Adrenal gland (tissue), 12 donors: ENCODE data around the gene NDUFS5. TPM values are rescaled to one million over a fixed set of nuclear protein-coding genes. Genes with fewer than 3 reads are reported as not detected.

Experiments
- DNase-seq, 7 donors: peaks; one replicate each; pipeline ENCODE4 v3.0.0-alpha.2; 2019 to 2020
- H3K27ac ChIP-seq, 5 donors: fragments of 200-600 bp; sonication (generic) in 4 of 5; 1 replicate in 3 of 5; 2 replicates in 2 of 5; pipeline versions ENCODE4 v1.5.1 to v1.8.0; 2016 to 2020; ENCODE audit warnings: mild to moderate bottlenecking in 1 of 5
- H3K27me3 ChIP-seq: fragments of 200-600 bp; 2 replicates; pipeline ENCODE4 v1.8.0; 2021
- H3K36me3 ChIP-seq, 2 donors: fragments of 200-600 bp; replicated peaks in 1 of 2; 1 replicate in 1 of 2; 2 replicates in 1 of 2; pipeline versions ENCODE4 v1.5.1 to v1.8.0; 2018 to 2022
- H3K4me1 ChIP-seq, 2 donors: fragments of 200-600 bp; replicated peaks in 1 of 2; 1 replicate in 1 of 2; 2 replicates in 1 of 2; pipeline versions ENCODE4 v1.5.1 to v1.8.0; 2018 to 2021
- H3K4me3 ChIP-seq, 4 donors: fragments of 200-600 bp; sonication (generic) in 3 of 4; one replicate each; pipeline ENCODE4 v1.5.1; 2016 to 2018
- H3K9me3 ChIP-seq, 3 donors: fragments of 200-600 bp; sonication (generic) in 1 of 3; replicated peaks in 1 of 3; 1 replicate in 2 of 3; 2 replicates in 1 of 3; pipeline versions ENCODE4 v1.5.1 to v1.8.0; 2016 to 2021
- POLR2A ChIP-seq, 2 donors: fragments of 450-650 bp; IDR thresholded peaks; one replicate each; pipeline ENCODE4 v1.6.1; 2017; ENCODE audit warnings: antibody characterized with exemption in 2 of 2, mild to moderate bottlenecking in 2 of 2, moderate library complexity in 1 of 2
- WGBS, 4 donors: extraction: QIAGEN DNeasy Blood & Tissue Kit in 2 of 4; methylation state at CpG; one replicate each; pipeline versions ENCODE4 v1.1.5 to v1.1.7; 2013 to 2017; 5-methylcytosine and 5-hydroxymethylcytosine counted together
- intact Hi-C, 2 donors: fragments of 100-400 bp; cut with DNase I; formaldehyde crosslinking; loops; one replicate each; pipeline versions ENCODE4 v1.14.1 to v1.15.0; 2022 to 2023
- polyA plus RNA-seq, 3 donors: library from polyadenylated mRNA; stranded (reverse); fragments of 200-250 nt in 2 of 3; fragments of 350-450 nt in 1 of 3; fragmentation: Illumina TruSeq in 1 of 3; extraction: RNeasy Lipid Tissue Mini Kit (QIAGEN cat#74804) in 1 of 3; gene quantifications; one replicate each; pipeline ENCODE4 v1.2.3, GENCODE V29; 2013 to 2014
- total RNA-seq, 9 donors: library from RNA; depleted of rRNA in 4 of 9; stranded (reverse); fragments of >200 nt in 4 of 9; fragments of 120-200 nt in 1 of 9; fragmentation: NEBNext Ultra II Directional in 1 of 9; extraction: Animal tissue kit (Norgen Biotek cat#: 25700) in 1 of 9; gene quantifications; one replicate each; pipeline versions ENCODE4 v1.1.0 to v1.2.4, GENCODE V29; 2013 to 2023
- TF ChIP-seq, protein P1 (sequence below), 6 experiments: fragments of 450-650 bp in 4 of 6; fragments of 200-600 bp in 2 of 6; sonication (generic) in 1 of 6; IDR thresholded peaks; 1 replicate in 5 of 6; 2 replicates in 1 of 6; pipeline versions ENCODE4 v1.5.1 to v1.8.0; 2016 to 2021; ENCODE audit warnings: antibody characterized with exemption in 6 of 6, mild to moderate bottlenecking in 2 of 6, moderate library complexity in 1 of 6
- donor health status: healthy with polysubstance abuse.
- donor health status: Bipolar disorder and iron deficiency.
- donor health status: DM: yes; HTN: yes; CAD: no.
- donor health status: DM: no; HTN: no; CAD: no.
- donor health status: DM: no; HTN: no; CAD: no.
- donor health status: DM: yes; HTN: yes; CAD: no.

The NDUFS5 gene
- total and polyA plus RNA-seq, 12 donors = 201 to 1,638 (median 408) TPM

DNA sequence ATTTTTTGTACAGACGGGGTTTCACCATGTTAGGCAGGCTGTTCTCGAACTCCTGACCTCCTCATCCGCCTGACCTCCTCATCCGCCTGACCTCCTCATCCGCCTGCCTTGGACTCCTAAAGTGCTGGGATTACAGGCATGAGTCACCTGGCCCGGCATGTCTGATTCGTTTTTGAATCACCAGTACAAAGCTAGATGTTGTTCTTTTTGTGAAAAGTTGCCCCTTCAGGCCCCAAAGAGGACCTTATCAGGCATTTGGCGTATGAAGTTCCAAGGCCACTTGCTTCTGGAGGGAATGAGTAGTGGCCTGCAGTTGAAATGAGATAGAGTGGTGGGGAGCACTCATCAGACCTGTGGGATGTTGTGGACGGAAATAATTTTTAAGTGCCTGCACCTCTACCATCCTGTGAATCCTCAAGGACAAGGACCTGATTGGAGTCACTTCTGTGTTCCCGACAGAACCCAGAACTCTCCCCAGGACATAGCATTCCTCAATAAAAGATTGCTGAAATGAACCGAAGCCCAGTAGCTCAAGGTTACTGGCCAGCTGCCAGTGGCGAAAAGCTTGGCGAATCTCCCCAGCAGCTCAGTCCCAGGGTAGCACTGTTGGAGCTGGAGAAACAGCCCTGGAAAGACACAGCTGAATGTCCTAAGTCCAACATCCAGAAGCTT, 50.1 kb downstream of the NDUFS5 start:
- intact Hi-C loops = no loop called here
- no peaks in the 10 kb centered on the region for H3K36me3 ChIP-seq
- peak overlapping the region; percentile 37 to 94 (median 85) for H3K27ac ChIP-seq
- DNase-seq = peak; percentile 86 to 95 (median 92)
- H3K27me3 ChIP-seq = no peaks in the 10 kb centered on the region
- H3K4me3 ChIP-seq = no peak overlapping the region
- H3K4me1 ChIP-seq = peaks cover 16% of the 10 kb centered on the region in 2 donors
- 29 to 47% (median 40%) methylated on average over 13 of the region's 13 CpGs for WGBS, 4 donors
- TF ChIP-seq, protein P1, sequence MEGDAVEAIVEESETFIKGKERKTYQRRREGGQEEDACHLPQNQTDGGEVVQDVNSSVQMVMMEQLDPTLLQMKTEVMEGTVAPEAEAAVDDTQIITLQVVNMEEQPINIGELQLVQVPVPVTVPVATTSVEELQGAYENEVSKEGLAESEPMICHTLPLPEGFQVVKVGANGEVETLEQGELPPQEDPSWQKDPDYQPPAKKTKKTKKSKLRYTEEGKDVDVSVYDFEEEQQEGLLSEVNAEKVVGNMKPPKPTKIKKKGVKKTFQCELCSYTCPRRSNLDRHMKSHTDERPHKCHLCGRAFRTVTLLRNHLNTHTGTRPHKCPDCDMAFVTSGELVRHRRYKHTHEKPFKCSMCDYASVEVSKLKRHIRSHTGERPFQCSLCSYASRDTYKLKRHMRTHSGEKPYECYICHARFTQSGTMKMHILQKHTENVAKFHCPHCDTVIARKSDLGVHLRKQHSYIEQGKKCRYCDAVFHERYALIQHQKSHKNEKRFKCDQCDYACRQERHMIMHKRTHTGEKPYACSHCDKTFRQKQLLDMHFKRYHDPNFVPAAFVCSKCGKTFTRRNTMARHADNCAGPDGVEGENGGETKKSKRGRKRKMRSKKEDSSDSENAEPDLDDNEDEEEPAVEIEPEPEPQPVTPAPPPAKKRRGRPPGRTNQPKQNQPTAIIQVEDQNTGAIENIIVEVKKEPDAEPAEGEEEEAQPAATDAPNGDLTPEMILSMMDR (IDR thresholded peaks at IDR 0.05) = no peak
- no peak for TF ChIP-seq POLR2A (IDR thresholded peaks at IDR 0.05)
- H3K9me3 ChIP-seq = no peaks in the 10 kb centered on the region

DNA sequence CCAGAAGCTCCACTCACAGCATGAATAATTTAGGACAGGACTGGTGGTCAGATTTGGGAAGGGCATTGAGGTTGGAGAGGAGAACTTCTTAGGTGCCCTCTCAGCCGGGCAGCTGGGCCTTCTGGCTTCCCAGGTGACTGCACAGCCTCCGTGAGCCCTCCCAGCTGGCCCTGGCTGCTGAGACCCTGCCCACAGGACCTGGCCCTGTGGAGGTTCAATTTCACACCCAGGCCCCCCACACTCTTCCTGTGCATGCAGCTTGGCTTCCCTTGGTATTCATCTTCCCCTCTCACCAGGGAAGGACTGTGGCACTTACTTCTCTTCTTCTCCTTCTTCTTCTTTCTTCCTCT, 50.6 kb downstream of the NDUFS5 start:
- Histone ChIP-seq H3K36me3 (no peaks in the 10 kb centered on the region), H3K9me3 (no peaks in the 10 kb centered on the region), H3K27me3 (no peaks in the 10 kb centered on the region), H3K27ac (peak overlapping the region; percentile 37 to 94 (median 85)), H3K4me3 (no peak overlapping the region), H3K4me1 (peaks cover 18 to 19% of the 10 kb centered on the region in 2 donors)
- no peak for DNase-seq
- intact Hi-C loops = no loop called here
- TF ChIP-seq POLR2A (IDR thresholded peaks at IDR 0.05) = no peak
- TF ChIP-seq, protein P1 (IDR thresholded peaks at IDR 0.05) = peak in 1 of 6 experiments; percentile 14
- WGBS, 4 donors = 40 to 69% (median 67%) methylated on average over 1 to 2 of the region's 2 CpGs; no CpG with 5 or more reads in 1 of the 4 donors

DNA sequence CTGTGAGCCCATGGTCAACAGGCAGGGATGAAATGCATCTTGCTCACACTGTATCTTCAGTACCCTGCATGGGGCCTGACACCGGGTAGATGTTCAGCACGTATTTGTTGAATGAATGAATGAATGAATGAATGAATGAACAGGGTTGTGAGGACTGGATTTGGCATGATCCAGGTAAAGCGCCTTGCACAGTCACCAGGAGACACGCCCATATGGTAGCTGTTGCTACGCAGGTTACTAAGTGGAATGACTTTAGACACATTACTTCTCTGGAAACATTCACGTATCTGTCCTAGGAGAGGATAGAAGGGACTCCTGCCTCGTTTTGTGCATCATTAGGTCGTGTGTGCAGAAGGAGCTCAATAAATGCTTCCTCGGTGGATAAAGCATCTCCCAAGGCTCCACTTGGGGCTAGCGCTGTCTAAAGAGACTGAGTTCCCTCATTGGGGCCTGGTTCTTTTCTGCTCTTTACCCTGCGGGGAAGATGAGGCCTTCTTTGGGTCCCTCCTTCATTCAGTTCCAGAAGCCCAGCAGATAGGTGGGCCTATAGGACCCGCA, 54.2 kb downstream of the NDUFS5 start:
- intact Hi-C loops = loop anchor here in 1 of 2 donors (10.0 kb wide), 1 partner anchor 206 kb away; the partner anchor contains the start of gene MYCBP
- no peak for DNase-seq

DNA sequence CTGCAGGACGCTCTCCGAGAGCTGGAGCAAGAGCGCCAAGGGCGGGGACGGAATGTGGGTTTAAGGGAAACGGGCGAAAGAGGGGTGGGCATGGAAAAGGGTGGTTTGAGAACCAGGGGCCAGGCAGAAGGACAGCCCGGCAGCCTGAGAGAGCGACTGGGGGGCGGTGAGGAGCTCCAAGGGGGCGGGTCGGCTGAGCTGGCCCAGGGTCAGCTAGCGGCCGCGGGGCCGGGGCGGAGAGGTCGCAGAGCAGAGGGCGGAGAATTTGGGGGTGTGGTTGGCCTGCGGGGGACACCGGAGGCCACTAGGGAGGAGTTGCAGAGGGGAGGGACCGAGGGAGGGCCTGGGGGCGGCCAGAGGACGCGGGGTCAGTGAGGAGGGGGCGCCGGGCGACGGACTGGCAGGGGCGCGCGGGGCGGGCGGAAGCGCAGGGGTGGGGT, 54.7 kb downstream of the NDUFS5 start:
- no peak for DNase-seq
- Histone ChIP-seq H3K9me3 (no peaks in the 10 kb centered on the region), H3K27ac (peak overlapping the region in 1 of 5 donors; percentile 73), H3K27me3 (no peaks in the 10 kb centered on the region), H3K36me3 (no peaks in the 10 kb centered on the region), H3K4me3 (peak overlapping the region in 2 of 4 donors; percentile 40 to 85), H3K4me1 (peaks cover 16 to 17% of the 10 kb centered on the region in 2 donors)
- TF ChIP-seq, protein P1 (IDR thresholded peaks at IDR 0.05) = no peak
- TF ChIP-seq POLR2A (IDR thresholded peaks at IDR 0.05) = no peak
- intact Hi-C loops = loop anchor here in 1 of 2 donors (10.0 kb wide), 1 partner anchor 206 kb away; the partner anchor contains the start of gene MYCBP
- 23 to 61% (median 34%) methylated on average over 8 to 32 of the region's 35 CpGs for WGBS, 4 donors

More for the DNA sequence above, 54.2 kb downstream of the NDUFS5 start:
- H3K36me3 ChIP-seq = no peaks in the 10 kb centered on the region
- H3K9me3 ChIP-seq = no peaks in the 10 kb centered on the region
- H3K4me3 ChIP-seq = no peak overlapping the region
- peaks cover 20% of the 10 kb centered on the region in 2 donors for H3K4me1 ChIP-seq
- H3K27ac ChIP-seq = peak overlapping the region in 1 of 5 donors; percentile 73
- H3K27me3 ChIP-seq = no peaks in the 10 kb centered on the region
- TF ChIP-seq POLR2A (IDR thresholded peaks at IDR 0.05) = no peak
- TF ChIP-seq, protein P1 (IDR thresholded peaks at IDR 0.05) = no peak
- 81 to 87% (median 85%) methylated on average over 12 of the region's 12 CpGs for WGBS, 4 donors
